AG09319 (cell line): ENCODE data around the gene NETO1.

Experiments used
- DNase-seq: peaks from one replicate; pipeline ENCODE4 v3.0.0-alpha.2; 2010; ENCODE audit warnings: low read depth; ENCODE audit errors: extremely low read depth
- CTCF ChIP-seq: IDR thresholded peaks from 2 replicates; pipeline ENCODE4 v1.5.1; 2011; ENCODE audit warnings: low read depth, mild to moderate bottlenecking, inconsistent platforms, low read length, moderate library complexity

NETO1 gene

GRCh38 chr18:72866442-72866900, 1.3 kb downstream of the NETO1 start:
- TF ChIP-seq CTCF: no peak
- DNase-seq: no peak

DNA sequence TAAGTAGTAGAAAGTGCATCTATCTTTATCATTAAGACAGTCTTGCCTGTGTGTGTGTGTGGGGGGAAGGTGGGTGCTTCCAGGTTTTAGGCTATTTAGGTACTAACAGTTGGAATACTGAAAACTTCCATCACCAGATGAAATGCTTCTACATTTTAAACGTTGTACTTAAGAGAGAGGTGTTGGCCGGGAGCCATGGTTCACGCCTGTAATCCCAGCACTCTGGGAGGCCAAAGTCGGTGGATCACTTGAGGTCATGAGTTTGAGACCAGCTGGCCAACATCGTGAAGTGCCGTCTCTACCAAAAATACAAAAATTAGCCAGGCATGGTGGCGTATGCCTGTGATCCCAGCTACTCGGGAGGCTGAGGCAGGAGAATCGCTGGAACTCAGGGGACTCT, 4.0 kb downstream of the NETO1 start:
- DNase-seq: no peak
- TF ChIP-seq CTCF: no peak

GRCh38 chr18:72859088-72859487, 8.7 kb downstream of the NETO1 start:
- TF ChIP-seq CTCF: no peak
- no peak for DNase-seq

DNA sequence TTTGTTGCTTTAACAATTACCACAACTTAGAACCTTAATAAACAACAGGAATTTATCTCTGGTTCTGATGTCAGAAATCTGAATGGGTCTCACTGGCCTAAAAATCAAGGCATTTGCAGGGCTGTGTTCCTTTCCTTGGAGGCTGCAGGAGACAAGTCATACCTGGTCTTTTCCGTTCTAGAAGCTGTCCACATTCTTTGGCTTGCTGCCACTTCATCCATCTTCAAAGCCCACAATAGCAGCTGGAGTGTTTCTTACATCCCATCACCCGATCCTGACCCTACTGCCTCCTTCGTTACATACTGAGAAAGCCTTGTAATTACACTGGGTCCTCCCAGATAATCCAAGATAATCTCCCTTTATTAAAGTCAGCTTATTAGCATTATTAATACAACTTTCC, 18.1 kb downstream of the NETO1 start:
- no peak for DNase-seq
- TF ChIP-seq CTCF: no peak

- TF ChIP-seq CTCF: no peak
- no peak for DNase-seq
Observed at GRCh38 chr18:72848503-72849237, 19.1 kb downstream of the NETO1 start.

- DNase-seq: no peak
- no peak for TF ChIP-seq CTCF
Observed at GRCh38 chr18:72847771-72848170, 20.0 kb downstream of the NETO1 start.

DNA sequence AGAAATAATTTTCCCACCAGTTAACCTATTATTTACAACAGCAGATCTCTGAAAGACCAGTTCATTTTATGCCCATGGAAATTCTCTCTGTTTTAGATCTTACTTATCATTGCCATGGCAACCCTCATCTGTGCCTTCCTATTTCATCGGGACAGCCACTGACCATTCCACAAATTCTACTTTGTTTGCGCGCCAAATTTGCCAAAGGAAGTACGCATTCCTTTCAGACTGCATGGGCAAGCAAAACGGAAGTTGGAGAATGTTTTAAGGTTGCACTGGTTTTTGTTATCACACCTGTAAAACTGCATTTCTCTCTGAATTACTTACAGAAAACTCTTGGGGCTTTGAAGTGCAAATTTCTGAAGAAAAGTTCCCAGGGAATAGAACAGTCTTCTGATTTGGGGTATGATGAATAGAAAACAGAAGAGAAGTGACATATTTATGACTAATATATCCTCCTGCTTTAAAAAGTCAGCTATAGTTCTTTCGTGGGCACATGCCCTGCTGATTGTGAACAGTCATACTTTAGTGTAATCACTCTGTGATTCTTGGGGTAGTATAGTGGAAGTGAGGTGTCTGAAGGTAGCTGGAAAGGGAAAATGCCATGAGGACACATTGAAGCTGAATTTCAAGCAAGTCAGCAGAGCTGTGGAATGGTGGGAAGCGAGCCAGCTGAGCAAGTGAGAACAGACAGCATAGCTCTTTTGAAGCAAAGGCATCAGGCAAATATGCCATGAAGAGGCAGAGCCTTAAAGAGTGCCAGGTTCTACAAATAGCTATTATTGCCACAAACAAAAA, 20.9 kb downstream of the NETO1 start:
- no peak for TF ChIP-seq CTCF
- DNase-seq: no peak
